A549 (cell line): ENCODE results near the gene MARS1.
"Not testable (repeated sequence)": the region's sequence is repeated elsewhere in the genome, so short reads cannot be mapped to it uniquely, and the experiment has no call there.

ENCODE experiments used
- CHD4 ChIP-seq: fragments of 200-600 bp; sonication (generic); IDR thresholded peaks from 2 replicates; pipeline ENCODE4 v1.6.1; 2016; ENCODE audit warnings: antibody characterized with exemption, mild to moderate bottlenecking, borderline replicate concordance
- KDM5A ChIP-seq: fragments of 200-600 bp; sonication (generic); IDR thresholded peaks from 2 replicates; pipeline ENCODE4 v1.6.1; 2016; ENCODE audit warnings: antibody characterized with exemption, mild to moderate bottlenecking
- MAFK ChIP-seq: fragments of 450-650 bp; IDR thresholded peaks from 2 replicates; pipeline ENCODE4 v1.6.1; 2014; ENCODE audit not compliant: partially characterized antibody
- POLR2A ChIP-seq: IDR thresholded peaks from 2 replicates; pipeline ENCODE4 v1.6.1; 2012; ENCODE audit warnings: mild to moderate bottlenecking, low read length
- RAD21 ChIP-seq, 2 experiments: fragments of >200 bp in 1 of 2; sonication (Bioruptor Twin) in 1 of 2; formaldehyde crosslinking in 1 of 2; IDR thresholded peaks in 1 of 2; conservative IDR thresholded peaks in 1 of 2; 2 replicates in 1 of 2; 3 replicates in 1 of 2; pipeline ENCODE4 v1.6.1; 2012 to 2018; ENCODE audit warnings: inconsistent platforms in 1 of 2
- RCOR1 ChIP-seq: fragments of 150-350 bp; IDR thresholded peaks from 2 replicates; pipeline ENCODE4 v1.6.1; 2014; ENCODE audit warnings: antibody characterized with exemption, low read length, low read depth
- RFX5 ChIP-seq: fragments of 450-650 bp; IDR thresholded peaks from 2 replicates; pipeline ENCODE4 v1.7.1; 2014; ENCODE audit warnings: antibody characterized with exemption, mild to moderate bottlenecking, moderate library complexity
- RNF2 ChIP-seq: fragments of 200-600 bp; sonication (generic); IDR thresholded peaks from 2 replicates; pipeline ENCODE4 v1.6.1; 2016; ENCODE audit warnings: low read depth, mild to moderate bottlenecking, antibody characterized with exemption, moderate library complexity, borderline replicate concordance
- SREBF2 ChIP-seq: fragments of 450-650 bp; IDR thresholded peaks from 2 replicates; pipeline ENCODE4 v1.6.1; 2014; ENCODE audit warnings: mild to moderate bottlenecking, moderate library complexity
- ZFP36 ChIP-seq: fragments of 450-650 bp; IDR thresholded peaks from 2 replicates; pipeline ENCODE4 v1.6.1; 2014; ENCODE audit warnings: borderline replicate concordance; ENCODE audit not compliant: partially characterized antibody
- TF ChIP-seq, protein P1 (sequence below): fragments of 200-600 bp; sonication (generic); IDR thresholded peaks from 2 replicates; pipeline ENCODE4 v1.6.1; 2016; ENCODE audit warnings: antibody characterized with exemption, mild to moderate bottlenecking, moderate library complexity
- TF ChIP-seq, protein P2 (sequence below): fragments of >200 bp; sonication (Bioruptor Twin); formaldehyde crosslinking; IDR thresholded peaks from 3 replicates; pipeline ENCODE4 v1.5.1; 2016
- TF ChIP-seq, protein P3 (sequence below): IDR thresholded peaks from 2 replicates; pipeline ENCODE4 v1.6.1; 2012
- TF ChIP-seq, protein P4 (sequence below): fragments of 250-450 bp; sonication (Bioruptor Pico); IDR thresholded peaks from 2 replicates; pipeline ENCODE4 v1.5.0; 2021; ENCODE audit warnings: mild to moderate bottlenecking, moderate library complexity, borderline replicate concordance

DNA sequence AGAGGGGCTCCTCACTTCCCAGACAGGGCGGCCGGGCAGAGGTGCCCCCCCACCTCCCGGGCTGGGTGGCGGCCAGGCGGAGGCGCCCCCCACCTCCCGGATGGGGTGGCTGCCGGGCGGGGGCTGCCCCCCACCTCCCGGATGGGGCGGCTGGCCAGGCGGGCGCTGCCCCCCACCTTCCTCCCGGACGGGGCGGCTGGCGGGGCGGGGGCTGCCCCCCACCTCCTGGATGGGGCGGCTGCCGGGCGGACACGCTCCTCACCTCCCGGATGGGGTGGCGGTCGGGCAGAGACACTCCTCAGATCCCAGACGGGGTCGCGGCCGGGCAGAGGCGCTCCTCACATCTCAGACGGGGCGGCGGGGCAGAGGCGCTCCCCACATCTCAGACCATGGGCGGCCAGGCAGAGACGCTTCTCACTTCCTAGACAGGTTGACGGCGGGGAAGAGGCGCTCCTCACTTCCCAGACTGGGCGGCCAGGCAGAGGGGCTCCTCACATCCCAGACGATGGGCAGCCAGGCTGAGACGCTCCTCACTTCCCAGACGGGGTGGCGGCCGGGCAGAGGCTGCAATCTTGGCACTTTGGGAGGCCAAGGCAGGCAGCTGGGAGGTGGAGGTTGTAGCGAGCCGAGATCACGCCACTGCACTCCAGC lies 7.3 kb downstream of the MARS1 start:
- TF ChIP-seq POLR2A; RCOR1; ZFP36; RFX5; MAFK; KDM5A; SREBF2; RAD21 (conservative IDR thresholded peaks at IDR 0.05 in 1 of 2, IDR thresholded peaks at IDR 0.05 in 1 of 2); RNF2; CHD4: not testable (repeated sequence)
- TF ChIP-seq, protein P1, sequence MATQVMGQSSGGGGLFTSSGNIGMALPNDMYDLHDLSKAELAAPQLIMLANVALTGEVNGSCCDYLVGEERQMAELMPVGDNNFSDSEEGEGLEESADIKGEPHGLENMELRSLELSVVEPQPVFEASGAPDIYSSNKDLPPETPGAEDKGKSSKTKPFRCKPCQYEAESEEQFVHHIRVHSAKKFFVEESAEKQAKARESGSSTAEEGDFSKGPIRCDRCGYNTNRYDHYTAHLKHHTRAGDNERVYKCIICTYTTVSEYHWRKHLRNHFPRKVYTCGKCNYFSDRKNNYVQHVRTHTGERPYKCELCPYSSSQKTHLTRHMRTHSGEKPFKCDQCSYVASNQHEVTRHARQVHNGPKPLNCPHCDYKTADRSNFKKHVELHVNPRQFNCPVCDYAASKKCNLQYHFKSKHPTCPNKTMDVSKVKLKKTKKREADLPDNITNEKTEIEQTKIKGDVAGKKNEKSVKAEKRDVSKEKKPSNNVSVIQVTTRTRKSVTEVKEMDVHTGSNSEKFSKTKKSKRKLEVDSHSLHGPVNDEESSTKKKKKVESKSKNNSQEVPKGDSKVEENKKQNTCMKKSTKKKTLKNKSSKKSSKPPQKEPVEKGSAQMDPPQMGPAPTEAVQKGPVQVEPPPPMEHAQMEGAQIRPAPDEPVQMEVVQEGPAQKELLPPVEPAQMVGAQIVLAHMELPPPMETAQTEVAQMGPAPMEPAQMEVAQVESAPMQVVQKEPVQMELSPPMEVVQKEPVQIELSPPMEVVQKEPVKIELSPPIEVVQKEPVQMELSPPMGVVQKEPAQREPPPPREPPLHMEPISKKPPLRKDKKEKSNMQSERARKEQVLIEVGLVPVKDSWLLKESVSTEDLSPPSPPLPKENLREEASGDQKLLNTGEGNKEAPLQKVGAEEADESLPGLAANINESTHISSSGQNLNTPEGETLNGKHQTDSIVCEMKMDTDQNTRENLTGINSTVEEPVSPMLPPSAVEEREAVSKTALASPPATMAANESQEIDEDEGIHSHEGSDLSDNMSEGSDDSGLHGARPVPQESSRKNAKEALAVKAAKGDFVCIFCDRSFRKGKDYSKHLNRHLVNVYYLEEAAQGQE: not testable (repeated sequence)
- TF ChIP-seq, protein P2, sequence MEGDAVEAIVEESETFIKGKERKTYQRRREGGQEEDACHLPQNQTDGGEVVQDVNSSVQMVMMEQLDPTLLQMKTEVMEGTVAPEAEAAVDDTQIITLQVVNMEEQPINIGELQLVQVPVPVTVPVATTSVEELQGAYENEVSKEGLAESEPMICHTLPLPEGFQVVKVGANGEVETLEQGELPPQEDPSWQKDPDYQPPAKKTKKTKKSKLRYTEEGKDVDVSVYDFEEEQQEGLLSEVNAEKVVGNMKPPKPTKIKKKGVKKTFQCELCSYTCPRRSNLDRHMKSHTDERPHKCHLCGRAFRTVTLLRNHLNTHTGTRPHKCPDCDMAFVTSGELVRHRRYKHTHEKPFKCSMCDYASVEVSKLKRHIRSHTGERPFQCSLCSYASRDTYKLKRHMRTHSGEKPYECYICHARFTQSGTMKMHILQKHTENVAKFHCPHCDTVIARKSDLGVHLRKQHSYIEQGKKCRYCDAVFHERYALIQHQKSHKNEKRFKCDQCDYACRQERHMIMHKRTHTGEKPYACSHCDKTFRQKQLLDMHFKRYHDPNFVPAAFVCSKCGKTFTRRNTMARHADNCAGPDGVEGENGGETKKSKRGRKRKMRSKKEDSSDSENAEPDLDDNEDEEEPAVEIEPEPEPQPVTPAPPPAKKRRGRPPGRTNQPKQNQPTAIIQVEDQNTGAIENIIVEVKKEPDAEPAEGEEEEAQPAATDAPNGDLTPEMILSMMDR: not testable (repeated sequence)
- TF ChIP-seq, protein P3, sequence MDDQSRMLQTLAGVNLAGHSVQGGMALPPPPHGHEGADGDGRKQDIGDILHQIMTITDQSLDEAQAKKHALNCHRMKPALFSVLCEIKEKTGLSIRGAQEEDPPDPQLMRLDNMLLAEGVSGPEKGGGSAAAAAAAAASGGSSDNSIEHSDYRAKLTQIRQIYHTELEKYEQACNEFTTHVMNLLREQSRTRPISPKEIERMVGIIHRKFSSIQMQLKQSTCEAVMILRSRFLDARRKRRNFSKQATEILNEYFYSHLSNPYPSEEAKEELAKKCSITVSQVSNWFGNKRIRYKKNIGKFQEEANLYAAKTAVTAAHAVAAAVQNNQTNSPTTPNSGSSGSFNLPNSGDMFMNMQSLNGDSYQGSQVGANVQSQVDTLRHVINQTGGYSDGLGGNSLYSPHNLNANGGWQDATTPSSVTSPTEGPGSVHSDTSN: not testable (repeated sequence)
- TF ChIP-seq, protein P4, sequence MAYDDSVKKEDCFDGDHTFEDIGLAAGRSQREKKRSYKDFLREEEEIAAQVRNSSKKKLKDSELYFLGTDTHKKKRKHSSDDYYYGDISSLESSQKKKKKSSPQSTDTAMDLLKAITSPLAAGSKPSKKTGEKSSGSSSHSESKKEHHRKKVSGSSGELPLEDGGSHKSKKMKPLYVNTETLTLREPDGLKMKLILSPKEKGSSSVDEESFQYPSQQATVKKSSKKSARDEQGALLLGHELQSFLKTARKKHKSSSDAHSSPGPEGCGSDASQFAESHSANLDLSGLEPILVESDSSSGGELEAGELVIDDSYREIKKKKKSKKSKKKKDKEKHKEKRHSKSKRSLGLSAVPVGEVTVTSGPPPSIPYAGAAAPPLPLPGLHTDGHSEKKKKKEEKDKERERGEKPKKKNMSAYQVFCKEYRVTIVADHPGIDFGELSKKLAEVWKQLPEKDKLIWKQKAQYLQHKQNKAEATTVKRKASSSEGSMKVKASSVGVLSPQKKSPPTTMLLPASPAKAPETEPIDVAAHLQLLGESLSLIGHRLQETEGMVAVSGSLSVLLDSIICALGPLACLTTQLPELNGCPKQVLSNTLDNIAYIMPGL (CRISPR knock-in tag): not testable (repeated sequence)
